Tibial nerve (tissue), 4 donors: ENCODE data around the gene FARP1. TPM values are rescaled to one million over a fixed set of nuclear protein-coding genes. Genes with fewer than 3 reads are reported as not detected.

Source experiments
- DNase-seq, 2 donors: peaks; one replicate each; pipeline ENCODE4 v3.0.0-alpha.2; 2019; ENCODE audit warnings: low spot score in 2 of 2
- H3K27ac ChIP-seq, 4 donors: fragments of 200-600 bp; sonication (generic) in 3 of 4; one replicate each; pipeline ENCODE4 v1.5.1; 2017 to 2019; ENCODE audit warnings: mild to moderate bottlenecking in 1 of 4
- H3K27me3 ChIP-seq, 2 donors: fragments of 200-600 bp; sonication (generic) in 1 of 2; one replicate each; pipeline versions ENCODE4 v1.5.1 to v1.6.0; 2017 to 2019
- H3K36me3 ChIP-seq, 3 donors: fragments of 200-600 bp; sonication (generic); one replicate each; pipeline ENCODE4 v1.5.1; 2018 to 2019
- H3K4me1 ChIP-seq, 4 donors: fragments of 200-600 bp; sonication (generic) in 3 of 4; one replicate each; pipeline ENCODE4 v1.5.1; 2017 to 2019
- H3K4me3 ChIP-seq, 4 donors: fragments of 200-600 bp; sonication (generic) in 3 of 4; one replicate each; pipeline ENCODE4 v1.5.1; 2017 to 2019; ENCODE audit warnings: mild to moderate bottlenecking in 1 of 4, moderate library complexity in 1 of 4
- H3K9me3 ChIP-seq, 4 donors: fragments of 200-600 bp; sonication (generic) in 3 of 4; one replicate each; pipeline ENCODE4 v1.5.1; 2017 to 2019
- EP300 ChIP-seq, 2 donors: sonication (generic); formaldehyde crosslinking; IDR thresholded peaks; one replicate each; pipeline ENCODE4 v1.6.1; 2017; ENCODE audit warnings: antibody characterized with exemption in 2 of 2, mild to moderate bottlenecking in 1 of 2
- POLR2A ChIP-seq, 2 donors: fragments of 450-650 bp; IDR thresholded peaks; one replicate each; pipeline ENCODE4 v1.6.1; 2017; ENCODE audit warnings: antibody characterized with exemption in 2 of 2, mild to moderate bottlenecking in 2 of 2, moderate library complexity in 2 of 2
- WGBS, 2 donors: methylation state at CpG; one replicate each; pipeline ENCODE4 v1.1.5; 2018; 5-methylcytosine and 5-hydroxymethylcytosine counted together
- total RNA-seq, 4 donors: library from RNA; depleted of rRNA; stranded (reverse); fragments of >200 nt; gene quantifications; one replicate each; pipeline ENCODE4 v1.1.0, GENCODE V29; 2016
- TF ChIP-seq, protein P1 (sequence below), 5 experiments: fragments of 200-600 bp in 3 of 5; fragments of 450-650 bp in 2 of 5; sonication (generic) in 3 of 5; IDR thresholded peaks; one replicate each; pipeline ENCODE4 v1.5.1; 2016 to 2019; ENCODE audit warnings: antibody characterized with exemption in 5 of 5, mild to moderate bottlenecking in 3 of 5, moderate library complexity in 2 of 5

FARP1 gene
- total RNA-seq, 4 donors from 2014 or later: 21.4 to 28.5 (median 24.9) TPM

DNA sequence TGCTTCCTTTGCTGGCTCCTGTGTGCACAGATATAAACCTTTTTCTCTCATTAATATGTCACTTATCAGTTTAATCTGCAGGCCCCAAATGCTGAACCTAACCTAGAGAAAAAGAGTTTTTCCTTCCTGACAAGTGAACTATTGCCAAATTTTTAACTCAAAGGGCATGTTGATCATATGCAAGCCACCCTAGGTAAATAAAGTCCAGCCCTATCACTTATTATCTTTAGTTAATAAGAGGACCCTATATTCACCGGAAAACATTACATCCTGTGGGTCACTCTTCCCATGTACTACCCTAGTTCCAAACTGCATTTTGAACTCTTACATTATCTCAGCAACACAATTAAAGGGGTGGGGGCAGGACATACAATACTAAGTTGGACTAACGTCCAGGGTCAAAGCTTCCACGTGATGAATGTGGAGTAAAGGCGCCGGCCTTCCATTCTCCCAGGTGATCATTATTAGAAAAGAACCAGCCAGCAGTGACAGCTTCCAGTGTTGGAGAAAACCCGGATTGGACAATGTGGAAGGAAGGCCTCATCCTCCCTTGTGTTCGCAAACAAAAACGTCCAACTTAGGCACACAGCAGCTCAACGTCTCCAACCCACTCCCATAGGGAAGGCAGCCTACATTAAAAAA is 347.4 kb downstream of the FARP1 start:
- TF ChIP-seq POLR2A (IDR thresholded peaks at IDR 0.05) (no peak), EP300 (IDR thresholded peaks at IDR 0.05) (no peak)
- TF ChIP-seq, protein P1, sequence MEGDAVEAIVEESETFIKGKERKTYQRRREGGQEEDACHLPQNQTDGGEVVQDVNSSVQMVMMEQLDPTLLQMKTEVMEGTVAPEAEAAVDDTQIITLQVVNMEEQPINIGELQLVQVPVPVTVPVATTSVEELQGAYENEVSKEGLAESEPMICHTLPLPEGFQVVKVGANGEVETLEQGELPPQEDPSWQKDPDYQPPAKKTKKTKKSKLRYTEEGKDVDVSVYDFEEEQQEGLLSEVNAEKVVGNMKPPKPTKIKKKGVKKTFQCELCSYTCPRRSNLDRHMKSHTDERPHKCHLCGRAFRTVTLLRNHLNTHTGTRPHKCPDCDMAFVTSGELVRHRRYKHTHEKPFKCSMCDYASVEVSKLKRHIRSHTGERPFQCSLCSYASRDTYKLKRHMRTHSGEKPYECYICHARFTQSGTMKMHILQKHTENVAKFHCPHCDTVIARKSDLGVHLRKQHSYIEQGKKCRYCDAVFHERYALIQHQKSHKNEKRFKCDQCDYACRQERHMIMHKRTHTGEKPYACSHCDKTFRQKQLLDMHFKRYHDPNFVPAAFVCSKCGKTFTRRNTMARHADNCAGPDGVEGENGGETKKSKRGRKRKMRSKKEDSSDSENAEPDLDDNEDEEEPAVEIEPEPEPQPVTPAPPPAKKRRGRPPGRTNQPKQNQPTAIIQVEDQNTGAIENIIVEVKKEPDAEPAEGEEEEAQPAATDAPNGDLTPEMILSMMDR (IDR thresholded peaks at IDR 0.05): no peak
- Histone ChIP-seq H3K27ac (no peak overlapping the region), H3K27me3 (no peaks in the 10 kb centered on the region), H3K36me3 (no peaks in the 10 kb centered on the region), H3K4me3 (no peak overlapping the region), H3K9me3 (no peaks in the 10 kb centered on the region), H3K4me1 (peaks cover 0 to 81% (median 30%) of the 10 kb centered on the region in 4 donors)
- no peak for DNase-seq
- 71 to 73% methylated on average over 9 of the region's 9 CpGs for WGBS, 2 donors

DNA sequence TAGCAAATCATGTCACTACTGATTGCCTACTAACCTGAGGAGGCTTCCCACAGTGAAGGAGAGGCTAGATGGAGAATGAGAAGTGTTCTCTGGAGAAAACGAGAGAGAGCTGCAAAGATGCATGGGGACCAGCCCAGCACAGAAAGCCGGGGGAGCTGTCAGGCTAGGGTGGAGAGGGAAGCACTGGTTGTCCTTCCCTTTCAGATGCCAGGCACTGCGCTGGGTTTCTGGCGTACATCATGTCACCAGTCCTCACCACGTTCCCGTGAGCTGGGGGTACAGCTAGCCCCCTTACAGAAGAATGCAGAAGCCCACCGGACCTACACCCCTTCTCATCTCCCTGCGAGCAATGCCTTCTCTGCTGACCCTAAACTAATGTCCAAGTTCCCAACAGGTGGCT is 348.0 kb downstream of the FARP1 start:
- no peaks in the 10 kb centered on the region for H3K36me3 ChIP-seq
- no peaks in the 10 kb centered on the region for H3K27me3 ChIP-seq
- DNase-seq: no peak
- WGBS, 2 donors: 88 to 89% methylated on average over 8 of the region's 8 CpGs
- no peak overlapping the region for H3K27ac ChIP-seq
- TF ChIP-seq EP300 (IDR thresholded peaks at IDR 0.05) (no peak), POLR2A (IDR thresholded peaks at IDR 0.05) (no peak)
- TF ChIP-seq, protein P1 (IDR thresholded peaks at IDR 0.05): no peak
- no peaks in the 10 kb centered on the region for H3K9me3 ChIP-seq
- peaks cover 0 to 81% (median 31%) of the 10 kb centered on the region in 4 donors for H3K4me1 ChIP-seq
- no peak overlapping the region for H3K4me3 ChIP-seq

DNA sequence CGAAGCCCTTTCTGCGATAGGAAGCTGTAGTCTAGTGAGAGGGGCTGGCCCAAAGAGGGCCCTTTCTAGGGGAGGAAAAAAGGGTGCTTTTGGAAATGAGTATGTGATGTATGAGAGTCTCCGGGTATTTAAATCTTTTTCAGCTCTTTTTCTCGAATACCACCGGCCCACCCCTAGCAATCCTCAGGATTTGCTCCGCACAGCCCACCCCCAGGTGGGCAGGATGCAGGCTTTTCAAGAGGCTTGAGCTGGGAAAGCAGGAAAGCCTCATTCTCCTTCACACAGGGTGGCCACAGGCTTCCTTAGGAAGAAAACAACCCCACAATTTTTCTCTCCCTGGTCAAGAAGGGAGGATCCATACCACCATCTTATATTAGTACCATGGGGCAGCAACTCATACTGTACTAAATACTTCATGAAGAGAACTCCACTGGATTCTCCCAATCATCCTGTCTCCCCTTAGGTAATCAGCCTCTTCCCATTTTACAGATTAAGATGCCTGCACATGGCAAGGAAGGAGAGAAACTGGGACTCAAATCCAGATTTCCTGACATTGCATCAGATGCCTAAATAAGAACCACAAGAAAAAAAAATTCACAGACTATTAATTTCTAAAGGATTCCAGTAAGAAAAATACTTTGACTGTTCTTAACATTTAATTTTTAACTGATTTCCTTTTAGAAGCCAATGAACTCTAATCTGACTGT is 349.6 kb downstream of the FARP1 start:
- H3K27ac ChIP-seq: peak overlapping the region in 2 of 4 donors; percentile 24 to 43
- DNase-seq: no peak
- 76 to 78% methylated on average over 6 of the region's 6 CpGs for WGBS, 2 donors
- H3K36me3 ChIP-seq: no peaks in the 10 kb centered on the region
- no peak overlapping the region for H3K4me3 ChIP-seq
- TF ChIP-seq, protein P1 (IDR thresholded peaks at IDR 0.05): no peak
- no peak for TF ChIP-seq EP300 (IDR thresholded peaks at IDR 0.05)
- TF ChIP-seq POLR2A (IDR thresholded peaks at IDR 0.05): no peak
- no peaks in the 10 kb centered on the region for H3K27me3 ChIP-seq
- peaks cover 0 to 81% (median 43%) of the 10 kb centered on the region in 4 donors for H3K4me1 ChIP-seq
- H3K9me3 ChIP-seq: no peaks in the 10 kb centered on the region

DNA sequence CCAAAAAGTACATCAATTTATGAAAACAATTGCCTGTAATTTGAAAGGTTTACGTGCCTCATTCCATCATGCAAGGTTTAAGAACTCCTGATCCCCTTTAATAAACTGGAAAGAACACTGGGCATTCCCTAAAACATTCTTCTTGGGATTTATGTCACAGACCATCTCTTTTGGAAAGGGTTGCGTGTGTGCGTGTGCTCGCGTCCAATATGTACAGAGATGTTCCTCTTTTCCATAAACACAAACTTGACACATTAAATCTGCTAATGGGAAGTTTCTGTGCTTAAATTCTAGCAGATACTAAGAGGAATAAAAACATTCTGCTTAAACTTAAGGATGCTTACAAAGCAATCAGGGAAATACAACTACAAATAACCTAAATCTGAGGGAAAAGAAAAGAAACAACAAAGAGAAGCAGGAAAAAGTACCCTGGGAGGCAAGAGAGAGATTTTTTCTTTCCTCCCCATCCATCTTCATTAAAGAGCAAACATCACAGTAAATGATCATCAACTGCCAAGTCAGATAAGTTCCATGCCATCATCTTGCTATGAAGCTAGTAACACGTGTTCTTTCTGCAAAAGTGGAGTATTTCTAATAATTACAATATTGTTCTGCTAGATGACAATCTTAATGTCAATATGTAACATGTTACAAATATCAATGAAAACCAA is 350.3 kb downstream of the FARP1 start:
- Histone ChIP-seq H3K27me3 (no peaks in the 10 kb centered on the region), H3K4me3 (no peak overlapping the region), H3K27ac (peak overlapping the region in 1 of 4 donors; percentile 43), H3K4me1 (peaks cover 0 to 81% (median 43%) of the 10 kb centered on the region in 4 donors), H3K9me3 (no peaks in the 10 kb centered on the region), H3K36me3 (no peaks in the 10 kb centered on the region)
- DNase-seq: no peak
- TF ChIP-seq POLR2A (IDR thresholded peaks at IDR 0.05): no peak
- TF ChIP-seq EP300 (IDR thresholded peaks at IDR 0.05): no peak
- TF ChIP-seq, protein P1 (IDR thresholded peaks at IDR 0.05): no peak
- WGBS, 2 donors: 83 to 84% methylated on average over 6 of the region's 6 CpGs

DNA sequence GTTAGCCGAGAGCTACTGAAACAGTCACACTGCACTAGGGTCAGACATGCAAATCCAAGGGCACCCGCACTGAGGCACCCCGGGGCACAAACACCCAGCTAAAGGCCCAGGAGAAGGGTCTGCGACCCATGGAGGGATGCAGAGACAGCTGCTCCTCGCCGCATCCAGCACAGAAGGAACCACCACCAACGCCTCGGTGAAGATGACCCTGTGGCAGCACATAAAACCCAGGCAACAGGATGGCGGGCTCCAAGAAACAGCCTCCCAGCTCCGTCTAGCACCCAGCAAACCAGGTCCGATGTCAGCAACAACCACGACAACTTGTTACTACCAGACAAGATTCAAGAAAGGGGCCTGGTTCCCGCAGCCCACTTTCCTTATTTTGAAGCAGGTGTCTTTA is 351.9 kb downstream of the FARP1 start:
- H3K4me1 ChIP-seq: peaks cover 0 to 77% (median 37%) of the 10 kb centered on the region in 4 donors
- no peak for TF ChIP-seq POLR2A (IDR thresholded peaks at IDR 0.05)
- no peak for TF ChIP-seq EP300 (IDR thresholded peaks at IDR 0.05)
- TF ChIP-seq, protein P1 (IDR thresholded peaks at IDR 0.05): no peak
- 86 to 89% methylated on average over 13 of the region's 13 CpGs for WGBS, 2 donors
- peak overlapping the region in 3 of 4 donors; percentile 82 to 90 (median 90) for H3K27ac ChIP-seq
- peaks cover 0 to 4% (median 0%) of the 10 kb centered on the region in 3 donors for H3K36me3 ChIP-seq
- no peaks in the 10 kb centered on the region for H3K9me3 ChIP-seq
- no peak for DNase-seq
- no peaks in the 10 kb centered on the region for H3K27me3 ChIP-seq
- no peak overlapping the region for H3K4me3 ChIP-seq
